Peyer's patch (tissue), 4 donors: Measurements from ENCODE around the gene TMEM37.

ENCODE experiments used
- POLR2A ChIP-seq, 2 donors: fragments of 450-650 bp; IDR thresholded peaks; one replicate each; pipeline ENCODE4 v1.5.1; 2017; ENCODE audit warnings: antibody characterized with exemption in 2 of 2, mild to moderate bottlenecking in 2 of 2, moderate library complexity in 2 of 2
- TF ChIP-seq, protein P1 (sequence below), 6 experiments: fragments of 450-650 bp in 4 of 6; fragments of 200-600 bp in 2 of 6; sonication (generic) in 1 of 6; IDR thresholded peaks; one replicate each; pipeline ENCODE4 v1.5.1; 2017 to 2019; ENCODE audit warnings: antibody characterized with exemption in 6 of 6, mild to moderate bottlenecking in 3 of 6, moderate library complexity in 1 of 6

GRCh38 chr2:119419803-119420508 lies 11.7 kb upstream of the TMEM37 start:
- TF ChIP-seq, protein P1, sequence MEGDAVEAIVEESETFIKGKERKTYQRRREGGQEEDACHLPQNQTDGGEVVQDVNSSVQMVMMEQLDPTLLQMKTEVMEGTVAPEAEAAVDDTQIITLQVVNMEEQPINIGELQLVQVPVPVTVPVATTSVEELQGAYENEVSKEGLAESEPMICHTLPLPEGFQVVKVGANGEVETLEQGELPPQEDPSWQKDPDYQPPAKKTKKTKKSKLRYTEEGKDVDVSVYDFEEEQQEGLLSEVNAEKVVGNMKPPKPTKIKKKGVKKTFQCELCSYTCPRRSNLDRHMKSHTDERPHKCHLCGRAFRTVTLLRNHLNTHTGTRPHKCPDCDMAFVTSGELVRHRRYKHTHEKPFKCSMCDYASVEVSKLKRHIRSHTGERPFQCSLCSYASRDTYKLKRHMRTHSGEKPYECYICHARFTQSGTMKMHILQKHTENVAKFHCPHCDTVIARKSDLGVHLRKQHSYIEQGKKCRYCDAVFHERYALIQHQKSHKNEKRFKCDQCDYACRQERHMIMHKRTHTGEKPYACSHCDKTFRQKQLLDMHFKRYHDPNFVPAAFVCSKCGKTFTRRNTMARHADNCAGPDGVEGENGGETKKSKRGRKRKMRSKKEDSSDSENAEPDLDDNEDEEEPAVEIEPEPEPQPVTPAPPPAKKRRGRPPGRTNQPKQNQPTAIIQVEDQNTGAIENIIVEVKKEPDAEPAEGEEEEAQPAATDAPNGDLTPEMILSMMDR (IDR thresholded peaks at IDR 0.05): no peak
- no peak for TF ChIP-seq POLR2A (IDR thresholded peaks at IDR 0.05)
